Activated CD4-positive, alpha-beta memory T cell treated with anti-CD3 and anti-CD28 coated beads, Interleukin-2, amount 10 ng/mL, durations not matched to agents 7 days and 5 days (primary cell): ENCODE results near the gene ITGBL1. TPM values are rescaled to one million over a fixed set of nuclear protein-coding genes. Genes with fewer than 3 reads are reported as not detected.

Experiments used
- CTCF ChIA-PET: fragments of 350-600 bp; sonication (Branson Sonifier 250); formaldehyde crosslinking; loops from one replicate; lab custom pipeline; 2021; ENCODE audit warnings: antibody characterized with exemption, inconsistent platforms; lab: Charles Lee
- POLR2A ChIA-PET: fragments of 350-600 bp; sonication (Branson Sonifier 250); formaldehyde crosslinking; loops from one replicate; lab custom pipeline; 2021; ENCODE audit warnings: antibody characterized with exemption; lab: Charles Lee
- DNase-seq: peaks from one replicate; pipeline ENCODE4 v3.0.0-alpha.2; 2020
- H3K27ac Mint-ChIP-seq: one replicate; pipeline ENCODE4 v1.8.0; 2021; ENCODE audit warnings: mild to moderate bottlenecking, mixed read lengths
- H3K27me3 Mint-ChIP-seq: one replicate; pipeline ENCODE4 v1.8.0; 2021; ENCODE audit warnings: mixed read lengths
- H3K36me3 Mint-ChIP-seq: one replicate; pipeline ENCODE4 v1.8.0; 2021; ENCODE audit warnings: low read depth, mixed read lengths
- H3K4me1 Mint-ChIP-seq: one replicate; pipeline ENCODE4 v1.8.0; 2021; ENCODE audit warnings: mixed read lengths
- H3K4me3 Mint-ChIP-seq: one replicate; pipeline ENCODE4 v1.8.0; 2021; ENCODE audit warnings: mild to moderate bottlenecking, mixed read lengths
- H3K9me3 Mint-ChIP-seq: one replicate; pipeline ENCODE4 v1.8.0; 2021; ENCODE audit warnings: mixed read lengths
- total RNA-seq, 2 experiments: library from RNA; stranded (reverse); gene quantifications; one replicate each; pipeline ENCODE4 v1.2.3, GENCODE V29; 2021

The ITGBL1 gene
- total RNA-seq, 2 experiments from 2014 or later: not detected

DNA sequence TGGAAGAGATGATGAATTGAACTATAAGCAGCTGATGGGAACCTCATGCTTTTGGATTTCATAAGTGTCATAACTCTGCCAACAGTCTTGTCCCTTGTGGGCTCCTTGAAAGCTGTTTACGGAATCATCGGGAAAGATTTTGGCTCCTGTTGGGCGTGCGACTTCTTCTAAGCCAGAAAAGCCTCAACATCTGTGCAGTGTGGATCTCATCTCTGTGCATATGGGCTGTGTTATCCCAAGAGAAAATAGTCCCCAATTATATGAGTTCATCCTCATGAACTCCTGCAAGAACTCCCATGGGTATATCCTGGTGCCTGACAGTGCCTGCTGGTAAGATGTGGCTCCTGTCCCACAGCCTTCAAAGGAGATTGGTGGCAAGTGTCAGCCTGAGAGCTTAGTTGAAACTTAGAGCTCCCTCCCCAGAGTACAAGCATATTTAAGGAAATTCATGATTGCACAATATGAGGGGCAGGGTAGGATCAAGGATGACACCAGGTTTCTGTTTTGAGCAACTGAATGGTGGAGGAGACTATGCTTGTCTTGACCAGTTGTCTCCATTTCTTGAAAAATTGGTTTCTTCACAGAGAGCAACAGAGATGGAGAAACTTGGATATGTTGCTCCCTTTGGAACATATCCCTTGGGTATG is 243.5 kb downstream of the ITGBL1 start:
- ChIA-PET CTCF (no interaction called here), POLR2A (no interaction called here)
- H3K27me3 Mint-ChIP-seq: peaks cover 2% of the 10 kb centered on the region
- no peaks in the 10 kb centered on the region for H3K4me1 Mint-ChIP-seq
- H3K9me3 Mint-ChIP-seq: no peaks in the 10 kb centered on the region
- no peak overlapping the region for H3K27ac Mint-ChIP-seq
- H3K4me3 Mint-ChIP-seq: no peak overlapping the region
- no peaks in the 10 kb centered on the region for H3K36me3 Mint-ChIP-seq
- DNase-seq: no peak

DNA sequence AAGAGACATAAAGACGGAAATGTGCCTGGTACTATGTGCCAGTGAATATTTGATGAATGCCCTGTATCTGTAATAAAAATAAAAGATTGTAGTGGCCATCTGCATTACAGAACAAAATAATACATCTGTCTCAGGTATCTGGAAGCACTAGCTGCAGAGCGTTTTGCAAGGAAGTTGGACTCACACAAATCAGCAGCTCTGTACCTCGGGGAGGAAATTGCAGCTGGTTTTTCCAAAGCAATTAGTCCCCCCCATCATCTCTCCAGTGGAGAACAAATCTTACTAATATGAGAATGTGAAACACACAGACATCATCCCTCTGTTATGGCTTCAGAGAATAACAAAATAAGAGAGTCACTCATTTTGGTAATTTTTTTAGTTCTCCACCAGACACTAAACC is 245.3 kb downstream of the ITGBL1 start:
- no peak overlapping the region for H3K4me3 Mint-ChIP-seq
- no peak for DNase-seq
- ChIA-PET POLR2A (no interaction called here), CTCF (no interaction called here)
- H3K27ac Mint-ChIP-seq: no peak overlapping the region
- H3K27me3 Mint-ChIP-seq: peaks cover 2% of the 10 kb centered on the region
- no peaks in the 10 kb centered on the region for H3K36me3 Mint-ChIP-seq
- no peaks in the 10 kb centered on the region for H3K4me1 Mint-ChIP-seq
- no peaks in the 10 kb centered on the region for H3K9me3 Mint-ChIP-seq

DNA sequence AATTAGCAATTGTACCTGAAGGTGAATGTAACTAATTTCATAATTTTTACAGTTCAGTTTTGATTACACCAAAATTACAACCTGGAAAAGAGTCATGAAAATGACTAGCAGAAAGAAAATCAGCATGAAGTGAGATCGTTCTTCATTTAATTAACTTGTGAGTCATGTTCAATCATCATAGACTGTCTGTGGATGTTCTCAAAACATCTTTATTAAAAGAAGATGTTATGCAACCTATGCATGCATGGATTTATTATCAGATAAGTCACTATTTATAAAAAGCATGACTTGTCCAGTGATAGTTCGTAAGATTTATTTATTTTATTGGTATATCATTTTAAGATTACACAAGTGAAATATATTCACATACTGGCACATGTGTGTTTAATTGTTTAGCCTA is 245.9 kb downstream of the ITGBL1 start:
- H3K36me3 Mint-ChIP-seq: no peaks in the 10 kb centered on the region
- no peak overlapping the region for H3K27ac Mint-ChIP-seq
- no peak overlapping the region for H3K4me3 Mint-ChIP-seq
- ChIA-PET POLR2A (no interaction called here), CTCF (no interaction called here)
- H3K4me1 Mint-ChIP-seq: no peaks in the 10 kb centered on the region
- no peaks in the 10 kb centered on the region for H3K9me3 Mint-ChIP-seq
- peaks cover 5% of the 10 kb centered on the region for H3K27me3 Mint-ChIP-seq
- no peak for DNase-seq

- Mint-ChIP-seq H3K27ac (no peak overlapping the region), H3K27me3 (peaks cover 5% of the 10 kb centered on the region), H3K36me3 (no peaks in the 10 kb centered on the region), H3K9me3 (no peaks in the 10 kb centered on the region), H3K4me3 (no peak overlapping the region), H3K4me1 (no peaks in the 10 kb centered on the region)
- DNase-seq: no peak
- ChIA-PET CTCF (no interaction called here), POLR2A (no interaction called here)
Observed at GRCh38 chr13:101700598-101700997, 248.1 kb downstream of the ITGBL1 start.

DNA sequence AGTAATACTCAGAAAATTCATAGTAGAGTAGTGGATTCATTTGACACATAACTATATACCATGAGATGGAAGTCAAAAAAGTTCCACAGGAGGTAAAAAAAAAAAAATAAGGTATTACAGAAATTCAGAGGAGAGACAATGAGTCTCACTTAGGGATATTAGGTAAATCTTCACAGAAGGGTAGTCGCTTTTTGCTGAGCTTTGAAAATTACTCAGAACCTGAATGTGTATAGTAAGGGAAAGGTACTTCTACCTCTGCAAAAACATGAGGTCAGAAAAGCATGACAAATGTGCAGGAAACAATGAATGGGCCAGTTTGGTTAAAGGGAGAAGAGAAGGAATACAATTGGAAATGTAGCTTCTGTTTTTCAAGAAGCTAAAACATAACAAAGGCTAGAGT is 250.6 kb downstream of the ITGBL1 start:
- Mint-ChIP-seq H3K4me1 (peaks cover 6% of the 10 kb centered on the region), H3K36me3 (no peaks in the 10 kb centered on the region), H3K4me3 (no peak overlapping the region), H3K27me3 (peaks cover 5% of the 10 kb centered on the region), H3K9me3 (no peaks in the 10 kb centered on the region), H3K27ac (no peak overlapping the region)
- ChIA-PET CTCF (no interaction called here), POLR2A (no interaction called here)
- no peak for DNase-seq

DNA sequence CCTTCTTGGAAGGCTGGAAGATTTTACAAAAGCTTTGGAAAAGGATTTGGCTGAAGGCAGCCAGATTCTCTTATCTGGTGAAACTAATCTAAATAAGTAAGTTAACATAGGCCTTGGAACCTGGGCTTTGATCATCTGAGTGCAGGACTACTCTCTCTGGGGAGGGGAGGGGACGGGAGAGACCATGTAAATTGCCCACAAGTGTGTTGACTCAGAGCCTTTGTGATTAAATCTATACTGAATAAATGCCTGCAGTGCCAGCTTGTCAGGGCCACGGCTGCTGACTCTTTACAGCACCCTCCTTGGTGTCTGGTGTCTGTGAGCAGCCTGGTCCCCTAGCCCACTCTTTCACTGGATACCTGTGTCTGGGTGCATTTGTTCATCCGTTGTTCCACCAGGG is 251.4 kb downstream of the ITGBL1 start:
- no peak overlapping the region for H3K4me3 Mint-ChIP-seq
- ChIA-PET POLR2A (no interaction called here), CTCF (no interaction called here)
- H3K4me1 Mint-ChIP-seq: peaks cover 6% of the 10 kb centered on the region
- DNase-seq: no peak
- peaks cover 5% of the 10 kb centered on the region for H3K27me3 Mint-ChIP-seq
- H3K36me3 Mint-ChIP-seq: no peaks in the 10 kb centered on the region
- no peak overlapping the region for H3K27ac Mint-ChIP-seq
- H3K9me3 Mint-ChIP-seq: no peaks in the 10 kb centered on the region

DNA sequence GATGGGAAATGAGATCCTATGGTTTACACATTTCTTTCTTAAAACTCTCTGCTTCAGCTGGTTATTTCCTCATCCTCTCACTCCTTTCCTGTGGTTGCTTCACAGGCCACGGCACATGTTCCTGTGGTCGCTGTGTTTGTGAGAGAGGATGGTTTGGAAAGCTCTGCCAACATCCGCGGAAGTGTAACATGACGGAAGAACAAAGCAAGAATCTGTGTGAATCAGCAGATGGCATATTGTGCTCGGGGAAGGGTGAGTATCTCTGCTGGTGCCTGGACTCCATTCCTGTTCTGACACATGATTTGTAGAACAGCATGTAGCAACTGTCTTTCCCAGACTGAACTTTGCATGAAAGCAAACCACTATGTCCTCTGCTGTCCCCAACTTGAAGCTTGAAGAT is 254.2 kb downstream of the ITGBL1 start:
- ChIA-PET CTCF (no interaction called here), POLR2A (no interaction called here)
- Mint-ChIP-seq H3K27me3 (peaks cover 2% of the 10 kb centered on the region), H3K4me1 (peaks cover 6% of the 10 kb centered on the region), H3K27ac (no peak overlapping the region), H3K9me3 (no peaks in the 10 kb centered on the region), H3K4me3 (no peak overlapping the region), H3K36me3 (no peaks in the 10 kb centered on the region)
- peak; percentile 28 for DNase-seq

- Mint-ChIP-seq H3K27me3 (peaks cover 2% of the 10 kb centered on the region), H3K27ac (no peak overlapping the region), H3K36me3 (no peaks in the 10 kb centered on the region), H3K4me3 (no peak overlapping the region), H3K9me3 (no peaks in the 10 kb centered on the region), H3K4me1 (peaks cover 6% of the 10 kb centered on the region)
- ChIA-PET CTCF (no interaction called here), POLR2A (interaction anchor here (0.7 kb wide), 1 partner anchor 28 kb away, joined by 3 read pairs; no protein-coding TSS in a partner anchor)
- no peak for DNase-seq
Observed at GRCh38 chr13:101707659-101708058, 255.2 kb downstream of the ITGBL1 start.

DNA sequence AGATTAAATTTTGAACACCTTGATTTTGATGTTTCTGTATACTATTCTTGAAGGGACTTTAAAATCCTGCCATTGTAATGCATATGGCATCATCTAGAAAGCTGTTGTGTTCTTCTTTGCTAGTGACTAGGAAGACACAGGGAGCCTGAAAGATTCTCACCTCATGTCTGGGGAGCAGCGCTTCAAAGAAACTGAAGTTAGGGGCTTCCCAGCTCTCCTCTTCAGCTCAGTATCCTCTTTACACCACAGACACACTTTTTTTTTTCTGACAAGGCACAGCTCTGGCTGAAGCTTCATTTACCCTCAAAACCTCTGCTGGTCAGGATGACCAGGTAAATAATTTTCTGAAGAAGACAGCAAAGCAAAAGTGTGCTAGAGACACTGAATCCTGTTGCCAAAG is 255.6 kb downstream of the ITGBL1 start:
- Mint-ChIP-seq H3K36me3 (no peaks in the 10 kb centered on the region), H3K4me3 (no peak overlapping the region), H3K9me3 (no peaks in the 10 kb centered on the region), H3K27ac (no peak overlapping the region), H3K4me1 (peaks cover 6% of the 10 kb centered on the region), H3K27me3 (peaks cover 2% of the 10 kb centered on the region)
- no peak for DNase-seq
- ChIA-PET POLR2A (interaction anchor here (0.7 kb wide), 1 partner anchor 28 kb away, joined by 3 read pairs; no protein-coding TSS in a partner anchor), CTCF (no interaction called here)

- H3K4me1 Mint-ChIP-seq: peaks cover 6% of the 10 kb centered on the region
- POLR2A ChIA-PET: no interaction called here
- H3K4me3 Mint-ChIP-seq: no peak overlapping the region
- no peak overlapping the region for H3K27ac Mint-ChIP-seq
- no peaks in the 10 kb centered on the region for H3K36me3 Mint-ChIP-seq
- H3K27me3 Mint-ChIP-seq: no peaks in the 10 kb centered on the region
- no peak for DNase-seq
- H3K9me3 Mint-ChIP-seq: no peaks in the 10 kb centered on the region
- CTCF ChIA-PET: no interaction called here
Observed at GRCh38 chr13:101709952-101710351, 257.5 kb downstream of the ITGBL1 start.

GRCh38 chr13:101711307-101712025 is 259.0 kb downstream of the ITGBL1 start:
- Mint-ChIP-seq H3K4me1 (peaks cover 6% of the 10 kb centered on the region), H3K27ac (no peak overlapping the region), H3K4me3 (no peak overlapping the region), H3K27me3 (no peaks in the 10 kb centered on the region), H3K9me3 (no peaks in the 10 kb centered on the region), H3K36me3 (no peaks in the 10 kb centered on the region)
- ChIA-PET CTCF (no interaction called here), POLR2A (no interaction called here)
- DNase-seq: no peak

DNA sequence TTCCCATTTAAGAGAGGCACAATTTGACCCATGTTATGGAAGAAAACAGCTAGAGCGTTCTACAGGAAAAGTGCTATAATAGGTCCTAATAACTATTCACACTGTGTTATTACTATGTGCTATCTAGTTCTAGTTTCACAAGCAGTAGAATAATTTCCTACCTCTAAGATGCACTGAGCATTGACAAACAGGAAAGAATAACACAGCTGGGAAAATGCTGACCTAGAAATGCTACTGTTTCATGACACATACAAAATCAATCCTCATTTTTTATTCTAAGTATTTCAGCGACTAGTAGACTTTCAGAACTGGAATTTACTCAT is 259.5 kb downstream of the ITGBL1 start:
- ChIA-PET POLR2A (no interaction called here), CTCF (no interaction called here)
- DNase-seq: no peak
- no peak overlapping the region for H3K27ac Mint-ChIP-seq
- no peak overlapping the region for H3K4me3 Mint-ChIP-seq
- no peaks in the 10 kb centered on the region for H3K27me3 Mint-ChIP-seq
- H3K36me3 Mint-ChIP-seq: no peaks in the 10 kb centered on the region
- H3K9me3 Mint-ChIP-seq: no peaks in the 10 kb centered on the region
- peaks cover under 1% of the 10 kb centered on the region for H3K4me1 Mint-ChIP-seq

DNA sequence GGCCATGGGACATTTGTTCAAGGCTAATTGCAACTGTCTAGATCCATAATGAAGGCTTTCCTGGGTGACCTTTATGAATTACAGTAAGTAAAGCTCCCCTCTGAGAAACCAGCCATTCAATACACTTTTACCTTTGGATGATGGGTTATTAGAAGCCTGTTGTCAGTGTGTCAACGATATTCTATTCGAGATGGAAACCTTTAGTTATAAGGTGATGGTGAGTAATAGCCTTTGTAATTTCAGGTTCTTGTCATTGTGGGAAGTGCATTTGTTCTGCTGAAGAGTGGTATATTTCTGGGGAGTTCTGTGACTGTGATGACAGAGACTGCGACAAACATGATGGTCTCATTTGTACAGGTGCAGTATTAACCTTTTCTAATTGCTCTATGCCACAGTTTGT is 261.7 kb downstream of the ITGBL1 start:
- Mint-ChIP-seq H3K4me3 (no peak overlapping the region), H3K36me3 (no peaks in the 10 kb centered on the region), H3K27ac (no peak overlapping the region), H3K27me3 (no peaks in the 10 kb centered on the region), H3K4me1 (no peaks in the 10 kb centered on the region), H3K9me3 (no peaks in the 10 kb centered on the region)
- ChIA-PET POLR2A (no interaction called here), CTCF (no interaction called here)
- DNase-seq: no peak

GRCh38 chr13:101717353-101717752 is 264.9 kb downstream of the ITGBL1 start:
- ChIA-PET POLR2A (no interaction called here), CTCF (no interaction called here)
- Mint-ChIP-seq H3K27ac (no peak overlapping the region), H3K27me3 (no peaks in the 10 kb centered on the region), H3K9me3 (no peaks in the 10 kb centered on the region), H3K4me3 (no peak overlapping the region), H3K36me3 (no peaks in the 10 kb centered on the region), H3K4me1 (no peaks in the 10 kb centered on the region)
- DNase-seq: no peak
